Suprapubic skin (tissue), 4 donors: Measurements from ENCODE around the gene CRACDL. TPM values are rescaled to one million over a fixed set of nuclear protein-coding genes. Genes with fewer than 3 reads are reported as not detected.

Source experiments
- DNase-seq, 2 donors: peaks; one replicate each; pipeline ENCODE4 v3.0.0-alpha.2; 2019; ENCODE audit warnings: low spot score in 2 of 2
- H3K27ac ChIP-seq: fragments of 200-600 bp; sonication (generic); one replicate; pipeline ENCODE4 v1.5.1; 2019
- H3K27me3 ChIP-seq: fragments of 200-600 bp; sonication (generic); one replicate; pipeline ENCODE4 v1.5.1; 2019
- H3K36me3 ChIP-seq: fragments of 200-600 bp; sonication (generic); one replicate; pipeline ENCODE4 v1.5.1; 2019
- H3K4me1 ChIP-seq: fragments of 200-600 bp; sonication (generic); one replicate; pipeline ENCODE4 v1.5.1; 2019
- H3K4me3 ChIP-seq: fragments of 200-600 bp; sonication (generic); one replicate; pipeline ENCODE4 v1.5.1; 2019; ENCODE audit warnings: mild to moderate bottlenecking
- H3K9me3 ChIP-seq: fragments of 200-600 bp; sonication (generic); one replicate; pipeline ENCODE4 v1.5.1; 2019
- CTCF ChIP-seq, 2 donors: fragments of 200-600 bp in 1 of 2; fragments of 450-650 bp in 1 of 2; sonication (generic) in 1 of 2; IDR thresholded peaks; one replicate each; pipeline ENCODE4 v1.5.1; 2016 to 2019; ENCODE audit warnings: antibody characterized with exemption in 2 of 2, mild to moderate bottlenecking in 1 of 2, moderate library complexity in 1 of 2
- EP300 ChIP-seq: sonication (generic); formaldehyde crosslinking; IDR thresholded peaks from one replicate; pipeline ENCODE4 v1.6.1; 2017; ENCODE audit warnings: antibody characterized with exemption
- POLR2A ChIP-seq, 2 donors: fragments of 450-650 bp; IDR thresholded peaks; one replicate each; pipeline ENCODE4 v1.6.1; 2017; ENCODE audit warnings: antibody characterized with exemption in 2 of 2, mild to moderate bottlenecking in 2 of 2, moderate library complexity in 2 of 2
- POLR2AphosphoS5 ChIP-seq, 3 donors: sonication (generic); formaldehyde crosslinking; IDR thresholded peaks; one replicate each; pipeline ENCODE4 v1.6.1; 2017; ENCODE audit warnings: antibody characterized with exemption in 3 of 3
- WGBS: methylation state at CpG from one replicate; pipeline ENCODE4 v1.1.5; 2018; 5-methylcytosine and 5-hydroxymethylcytosine counted together
- total RNA-seq, 4 donors: library from RNA; depleted of rRNA; stranded (reverse); fragments of >200 nt; gene quantifications; one replicate each; pipeline ENCODE4 v1.1.0, GENCODE V29; 2016

Gene CRACDL
- total RNA-seq, 4 donors from 2014 or later, result 5.2 to 13.0 (median 11.3) TPM

DNA sequence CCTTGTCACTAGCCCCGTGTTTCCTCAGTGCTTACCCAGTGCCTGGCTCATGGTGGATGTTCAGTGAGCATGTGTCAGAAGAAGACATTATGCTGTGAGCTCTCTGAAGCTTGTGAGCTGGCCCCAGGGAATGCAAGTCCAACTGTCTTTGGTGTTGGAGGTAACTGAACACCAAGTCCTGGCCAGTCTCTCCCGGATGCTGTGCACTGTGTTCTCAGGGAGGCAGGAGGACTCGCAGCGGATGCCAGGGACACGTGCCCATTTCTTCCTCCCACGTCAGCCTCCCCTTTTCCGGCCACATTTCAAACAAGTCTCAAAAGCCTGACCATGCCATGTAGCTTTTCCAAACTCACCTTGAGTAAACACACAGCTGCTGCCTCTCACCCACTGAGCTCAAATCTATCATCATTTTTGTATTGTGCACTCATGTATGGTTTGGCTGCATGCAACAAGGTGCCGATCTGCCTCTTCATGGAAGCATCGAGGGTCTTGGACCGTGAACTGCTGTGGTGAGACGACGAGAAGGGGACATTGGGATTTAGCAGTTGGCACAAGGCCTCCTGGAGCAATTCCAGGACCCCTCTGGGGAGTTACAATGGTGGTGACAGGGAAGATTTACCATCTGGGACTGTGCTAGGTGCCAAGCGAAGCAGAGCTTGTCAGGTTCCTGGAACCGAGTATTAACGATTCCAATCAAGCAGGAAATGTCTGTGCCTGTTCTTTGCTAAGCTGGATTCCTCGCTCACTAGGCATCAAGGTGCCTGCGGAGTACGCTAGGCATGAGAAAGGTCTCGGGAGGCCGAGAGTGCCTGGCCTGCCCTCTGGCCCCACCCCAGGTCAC, 160.7 kb downstream of the CRACDL start:
- 44% methylated on average over 19 of the region's 20 CpGs for WGBS
- Histone ChIP-seq H3K4me3 (no peak overlapping the region), H3K4me1 (peaks cover 31% of the 10 kb centered on the region), H3K27me3 (no peaks in the 10 kb centered on the region), H3K9me3 (no peaks in the 10 kb centered on the region), H3K27ac (peak overlapping the region; percentile 44), H3K36me3 (no peaks in the 10 kb centered on the region)
- TF ChIP-seq EP300, result no peak
- no peak for TF ChIP-seq POLR2AphosphoS5 (IDR thresholded peaks at IDR 0.05)
- TF ChIP-seq POLR2A (IDR thresholded peaks at IDR 0.05), result no peak
- no peak for TF ChIP-seq CTCF (IDR thresholded peaks at IDR 0.05)
- DNase-seq, result no peak

GRCh38 chr2:98773907-98774306, 162.1 kb downstream of the CRACDL start:
- Histone ChIP-seq H3K36me3 (no peaks in the 10 kb centered on the region), H3K27me3 (no peaks in the 10 kb centered on the region), H3K27ac (no peak overlapping the region), H3K9me3 (no peaks in the 10 kb centered on the region), H3K4me3 (no peak overlapping the region), H3K4me1 (peaks cover 38% of the 10 kb centered on the region)
- 95% methylated on average over 4 of the region's 4 CpGs for WGBS
- TF ChIP-seq POLR2A (IDR thresholded peaks at IDR 0.05) (no peak), POLR2AphosphoS5 (IDR thresholded peaks at IDR 0.05) (no peak), CTCF (IDR thresholded peaks at IDR 0.05) (no peak), EP300 (no peak)
- no peak for DNase-seq

- peak overlapping the region; percentile 2 for H3K27ac ChIP-seq
- no peaks in the 10 kb centered on the region for H3K9me3 ChIP-seq
- no peak for DNase-seq
- H3K4me1 ChIP-seq, result peaks cover 45% of the 10 kb centered on the region
- H3K36me3 ChIP-seq, result no peaks in the 10 kb centered on the region
- TF ChIP-seq POLR2AphosphoS5 (IDR thresholded peaks at IDR 0.05) (no peak), EP300 (no peak), POLR2A (IDR thresholded peaks at IDR 0.05) (no peak)
- no peaks in the 10 kb centered on the region for H3K27me3 ChIP-seq
- WGBS, result 89% methylated on average over 5 of the region's 5 CpGs
- H3K4me3 ChIP-seq, result no peak overlapping the region
These were observed 162.9 kb downstream of the CRACDL start for GRCh38 chr2:98773169-98773568.

GRCh38 chr2:98772536-98772935, 163.5 kb downstream of the CRACDL start:
- Histone ChIP-seq H3K9me3 (no peaks in the 10 kb centered on the region), H3K4me1 (peaks cover 46% of the 10 kb centered on the region), H3K27ac (peak overlapping the region; percentile 2), H3K27me3 (no peaks in the 10 kb centered on the region), H3K36me3 (no peaks in the 10 kb centered on the region), H3K4me3 (no peak overlapping the region)
- no peak for DNase-seq
- TF ChIP-seq CTCF (IDR thresholded peaks at IDR 0.05) (no peak), POLR2A (IDR thresholded peaks at IDR 0.05) (no peak), EP300 (no peak), POLR2AphosphoS5 (IDR thresholded peaks at IDR 0.05) (no peak)
- 63% methylated on average over 8 of the region's 8 CpGs for WGBS

- TF ChIP-seq POLR2A (IDR thresholded peaks at IDR 0.05) (no peak), EP300 (no peak), CTCF (IDR thresholded peaks at IDR 0.05) (no peak), POLR2AphosphoS5 (IDR thresholded peaks at IDR 0.05) (no peak)
- H3K4me1 ChIP-seq, result peaks cover 46% of the 10 kb centered on the region
- peak overlapping the region; percentile 2 for H3K27ac ChIP-seq
- H3K4me3 ChIP-seq, result peak overlapping the region; percentile 15
- no peaks in the 10 kb centered on the region for H3K9me3 ChIP-seq
- no peaks in the 10 kb centered on the region for H3K36me3 ChIP-seq
- DNase-seq, result no peak
- H3K27me3 ChIP-seq, result no peaks in the 10 kb centered on the region
- WGBS, result 58% methylated on average over 17 of the region's 17 CpGs
These were observed 164.1 kb downstream of the CRACDL start for GRCh38 chr2:98771721-98772524.
